ENCODE data around the gene RRM2.

- TF ChIP-seq, protein P1, sequence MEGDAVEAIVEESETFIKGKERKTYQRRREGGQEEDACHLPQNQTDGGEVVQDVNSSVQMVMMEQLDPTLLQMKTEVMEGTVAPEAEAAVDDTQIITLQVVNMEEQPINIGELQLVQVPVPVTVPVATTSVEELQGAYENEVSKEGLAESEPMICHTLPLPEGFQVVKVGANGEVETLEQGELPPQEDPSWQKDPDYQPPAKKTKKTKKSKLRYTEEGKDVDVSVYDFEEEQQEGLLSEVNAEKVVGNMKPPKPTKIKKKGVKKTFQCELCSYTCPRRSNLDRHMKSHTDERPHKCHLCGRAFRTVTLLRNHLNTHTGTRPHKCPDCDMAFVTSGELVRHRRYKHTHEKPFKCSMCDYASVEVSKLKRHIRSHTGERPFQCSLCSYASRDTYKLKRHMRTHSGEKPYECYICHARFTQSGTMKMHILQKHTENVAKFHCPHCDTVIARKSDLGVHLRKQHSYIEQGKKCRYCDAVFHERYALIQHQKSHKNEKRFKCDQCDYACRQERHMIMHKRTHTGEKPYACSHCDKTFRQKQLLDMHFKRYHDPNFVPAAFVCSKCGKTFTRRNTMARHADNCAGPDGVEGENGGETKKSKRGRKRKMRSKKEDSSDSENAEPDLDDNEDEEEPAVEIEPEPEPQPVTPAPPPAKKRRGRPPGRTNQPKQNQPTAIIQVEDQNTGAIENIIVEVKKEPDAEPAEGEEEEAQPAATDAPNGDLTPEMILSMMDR (conservative IDR thresholded peaks at IDR 0.05; ENCODE audit: low read depth in 2 of 2), result no peak
- TF ChIP-seq EZH2phosphoT487 (IDR thresholded peaks at IDR 0.05; ENCODE audit: unreplicated experiment) (no peak), REST (IDR thresholded peaks at IDR 0.05; ENCODE audit: unreplicated experiment) (no peak), POLR2AphosphoS5 (IDR thresholded peaks at IDR 0.05; ENCODE audit: low read depth) (no peak), EZH2 (IDR thresholded peaks at IDR 0.05; ENCODE audit: low read depth, unreplicated experiment) (no peak), ETS1 (IDR thresholded peaks at IDR 0.05) (no peak), STAT1 (IDR thresholded peaks at IDR 0.05; ENCODE audit: unreplicated experiment) (no peak), ZNF114 (CRISPR knock-in tag; IDR thresholded peaks at IDR 0.05) (no peak)
- TF ChIP-seq, protein P2, sequence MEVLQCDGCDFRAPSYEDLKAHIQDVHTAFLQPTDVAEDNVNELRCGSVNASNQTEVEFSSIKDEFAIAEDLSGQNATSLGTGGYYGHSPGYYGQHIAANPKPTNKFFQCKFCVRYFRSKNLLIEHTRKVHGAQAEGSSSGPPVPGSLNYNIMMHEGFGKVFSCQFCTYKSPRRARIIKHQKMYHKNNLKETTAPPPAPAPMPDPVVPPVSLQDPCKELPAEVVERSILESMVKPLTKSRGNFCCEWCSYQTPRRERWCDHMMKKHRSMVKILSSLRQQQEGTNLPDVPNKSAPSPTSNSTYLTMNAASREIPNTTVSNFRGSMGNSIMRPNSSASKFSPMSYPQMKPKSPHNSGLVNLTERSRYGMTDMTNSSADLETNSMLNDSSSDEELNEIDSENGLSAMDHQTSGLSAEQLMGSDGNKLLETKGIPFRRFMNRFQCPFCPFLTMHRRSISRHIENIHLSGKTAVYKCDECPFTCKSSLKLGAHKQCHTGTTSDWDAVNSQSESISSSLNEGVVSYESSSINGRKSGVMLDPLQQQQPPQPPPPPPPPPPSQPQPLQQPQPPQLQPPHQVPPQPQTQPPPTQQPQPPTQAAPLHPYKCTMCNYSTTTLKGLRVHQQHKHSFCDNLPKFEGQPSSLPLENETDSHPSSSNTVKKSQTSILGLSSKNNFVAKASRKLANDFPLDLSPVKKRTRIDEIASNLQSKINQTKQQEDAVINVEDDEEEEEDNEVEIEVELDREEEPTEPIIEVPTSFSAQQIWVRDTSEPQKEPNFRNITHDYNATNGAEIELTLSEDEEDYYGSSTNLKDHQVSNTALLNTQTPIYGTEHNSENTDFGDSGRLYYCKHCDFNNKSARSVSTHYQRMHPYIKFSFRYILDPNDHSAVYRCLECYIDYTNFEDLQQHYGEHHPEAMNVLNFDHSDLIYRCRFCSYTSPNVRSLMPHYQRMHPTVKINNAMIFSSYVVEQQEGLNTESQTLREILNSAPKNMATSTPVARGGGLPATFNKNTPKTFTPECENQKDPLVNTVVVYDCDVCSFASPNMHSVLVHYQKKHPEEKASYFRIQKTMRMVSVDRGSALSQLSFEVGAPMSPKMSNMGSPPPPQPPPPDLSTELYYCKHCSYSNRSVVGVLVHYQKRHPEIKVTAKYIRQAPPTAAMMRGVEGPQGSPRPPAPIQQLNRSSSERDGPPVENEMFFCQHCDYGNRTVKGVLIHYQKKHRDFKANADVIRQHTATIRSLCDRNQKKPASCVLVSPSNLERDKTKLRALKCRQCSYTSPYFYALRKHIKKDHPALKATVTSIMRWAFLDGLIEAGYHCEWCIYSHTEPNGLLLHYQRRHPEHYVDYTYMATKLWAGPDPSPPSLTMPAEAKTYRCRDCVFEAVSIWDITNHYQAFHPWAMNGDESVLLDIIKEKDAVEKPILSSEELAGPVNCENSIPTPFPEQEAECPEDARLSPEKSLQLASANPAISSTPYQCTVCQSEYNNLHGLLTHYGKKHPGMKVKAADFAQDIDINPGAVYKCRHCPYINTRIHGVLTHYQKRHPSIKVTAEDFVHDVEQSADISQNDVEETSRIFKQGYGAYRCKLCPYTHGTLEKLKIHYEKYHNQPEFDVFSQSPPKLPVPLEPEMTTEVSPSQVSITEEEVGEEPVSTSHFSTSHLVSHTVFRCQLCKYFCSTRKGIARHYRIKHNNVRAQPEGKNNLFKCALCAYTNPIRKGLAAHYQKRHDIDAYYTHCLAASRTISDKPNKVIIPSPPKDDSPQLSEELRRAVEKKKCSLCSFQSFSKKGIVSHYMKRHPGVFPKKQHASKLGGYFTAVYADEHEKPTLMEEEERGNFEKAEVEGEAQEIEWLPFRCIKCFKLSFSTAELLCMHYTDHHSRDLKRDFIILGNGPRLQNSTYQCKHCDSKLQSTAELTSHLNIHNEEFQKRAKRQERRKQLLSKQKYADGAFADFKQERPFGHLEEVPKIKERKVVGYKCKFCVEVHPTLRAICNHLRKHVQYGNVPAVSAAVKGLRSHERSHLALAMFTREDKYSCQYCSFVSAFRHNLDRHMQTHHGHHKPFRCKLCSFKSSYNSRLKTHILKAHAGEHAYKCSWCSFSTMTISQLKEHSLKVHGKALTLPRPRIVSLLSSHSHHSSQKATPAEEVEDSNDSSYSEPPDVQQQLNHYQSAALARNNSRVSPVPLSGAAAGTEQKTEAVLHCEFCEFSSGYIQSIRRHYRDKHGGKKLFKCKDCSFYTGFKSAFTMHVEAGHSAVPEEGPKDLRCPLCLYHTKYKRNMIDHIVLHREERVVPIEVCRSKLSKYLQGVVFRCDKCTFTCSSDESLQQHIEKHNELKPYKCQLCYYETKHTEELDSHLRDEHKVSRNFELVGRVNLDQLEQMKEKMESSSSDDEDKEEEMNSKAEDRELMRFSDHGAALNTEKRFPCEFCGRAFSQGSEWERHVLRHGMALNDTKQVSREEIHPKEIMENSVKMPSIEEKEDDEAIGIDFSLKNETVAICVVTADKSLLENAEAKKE (CRISPR knock-in tag; IDR thresholded peaks at IDR 0.05), result no peak
Measured at GRCh38 chr2:10163498-10164486, 41.3 kb downstream of the RRM2 start.
